Measurements from ENCODE around the gene RALGAPA2. TPM values are rescaled to one million over a fixed set of nuclear protein-coding genes. Genes with fewer than 3 reads are reported as not detected.

RALGAPA2 gene
- total RNA-seq, 1 donor = 6.2 TPM

- Histone ChIP-seq H3K79me2 (ENCODE audit: insufficient read depth, low read length) (no peaks in the 10 kb centered on the region), H3K27me3 (ENCODE audit: insufficient read depth, low read length) (no peaks in the 10 kb centered on the region), H3K9me3 (ENCODE audit: low read depth, low read length) (no peaks in the 10 kb centered on the region), H3K36me3 (ENCODE audit: insufficient read depth, low read length) (no peaks in the 10 kb centered on the region), H3K4me1 (ENCODE audit: insufficient read depth, low read length) (peaks cover 17% of the 10 kb centered on the region), H3K27ac (ENCODE audit: low read depth, low read length) (no peak overlapping the region), H3K4me3 (ENCODE audit: insufficient read depth, low read length) (no peak overlapping the region), H4K20me1 (ENCODE audit: insufficient read depth, low read length) (no peaks in the 10 kb centered on the region), H2AFZ (ENCODE audit: low read length) (no peak overlapping the region), H3K4me2 (ENCODE audit: insufficient read depth, low read length) (no peak overlapping the region)
- TF ChIP-seq, protein P1, sequence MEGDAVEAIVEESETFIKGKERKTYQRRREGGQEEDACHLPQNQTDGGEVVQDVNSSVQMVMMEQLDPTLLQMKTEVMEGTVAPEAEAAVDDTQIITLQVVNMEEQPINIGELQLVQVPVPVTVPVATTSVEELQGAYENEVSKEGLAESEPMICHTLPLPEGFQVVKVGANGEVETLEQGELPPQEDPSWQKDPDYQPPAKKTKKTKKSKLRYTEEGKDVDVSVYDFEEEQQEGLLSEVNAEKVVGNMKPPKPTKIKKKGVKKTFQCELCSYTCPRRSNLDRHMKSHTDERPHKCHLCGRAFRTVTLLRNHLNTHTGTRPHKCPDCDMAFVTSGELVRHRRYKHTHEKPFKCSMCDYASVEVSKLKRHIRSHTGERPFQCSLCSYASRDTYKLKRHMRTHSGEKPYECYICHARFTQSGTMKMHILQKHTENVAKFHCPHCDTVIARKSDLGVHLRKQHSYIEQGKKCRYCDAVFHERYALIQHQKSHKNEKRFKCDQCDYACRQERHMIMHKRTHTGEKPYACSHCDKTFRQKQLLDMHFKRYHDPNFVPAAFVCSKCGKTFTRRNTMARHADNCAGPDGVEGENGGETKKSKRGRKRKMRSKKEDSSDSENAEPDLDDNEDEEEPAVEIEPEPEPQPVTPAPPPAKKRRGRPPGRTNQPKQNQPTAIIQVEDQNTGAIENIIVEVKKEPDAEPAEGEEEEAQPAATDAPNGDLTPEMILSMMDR (IDR thresholded peaks at IDR 0.05; ENCODE audit: extremely low read depth, low read depth, low read length) = no peak
- no peak for DNase-seq (ENCODE audit: insufficient read length, low spot score, missing footprints)
Observed at GRCh38 chr20:20463933-20464374, 248.5 kb downstream of the RALGAPA2 start.

DNA sequence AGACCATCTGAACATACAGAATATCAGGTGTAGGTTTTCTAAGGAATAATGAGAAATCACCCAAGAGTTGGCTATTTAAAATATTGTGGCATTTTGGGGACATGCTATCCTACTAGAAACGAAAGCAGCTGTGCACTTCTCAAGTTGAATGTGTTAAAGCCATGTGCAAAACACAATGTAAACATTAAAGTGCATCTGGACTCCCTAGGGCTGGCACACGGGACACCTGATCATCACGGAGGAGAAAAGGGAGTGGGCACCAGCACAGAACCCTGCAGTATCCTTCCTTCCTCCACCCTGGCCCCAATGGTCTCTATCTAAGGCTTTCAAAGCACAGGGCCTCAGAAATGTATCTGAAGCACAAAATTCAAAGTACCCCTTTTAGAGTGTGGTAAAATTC is 250.3 kb downstream of the RALGAPA2 start:
- H3K36me3 ChIP-seq (ENCODE audit: insufficient read depth, low read length) = no peaks in the 10 kb centered on the region
- H3K9me3 ChIP-seq (ENCODE audit: low read depth, low read length) = no peaks in the 10 kb centered on the region
- H3K4me2 ChIP-seq (ENCODE audit: insufficient read depth, low read length) = no peak overlapping the region
- no peaks in the 10 kb centered on the region for H4K20me1 ChIP-seq (ENCODE audit: insufficient read depth, low read length)
- TF ChIP-seq, protein P1 (IDR thresholded peaks at IDR 0.05; ENCODE audit: extremely low read depth, low read depth, low read length) = no peak
- no peak overlapping the region for H2AFZ ChIP-seq (ENCODE audit: low read length)
- H3K27ac ChIP-seq (ENCODE audit: low read depth, low read length) = no peak overlapping the region
- no peak for DNase-seq (ENCODE audit: insufficient read length, low spot score, missing footprints)
- no peak overlapping the region for H3K4me3 ChIP-seq (ENCODE audit: insufficient read depth, low read length)
- peaks cover 20% of the 10 kb centered on the region for H3K4me1 ChIP-seq (ENCODE audit: insufficient read depth, low read length)
- H3K27me3 ChIP-seq (ENCODE audit: insufficient read depth, low read length) = no peaks in the 10 kb centered on the region
- no peaks in the 10 kb centered on the region for H3K79me2 ChIP-seq (ENCODE audit: insufficient read depth, low read length)

DNA sequence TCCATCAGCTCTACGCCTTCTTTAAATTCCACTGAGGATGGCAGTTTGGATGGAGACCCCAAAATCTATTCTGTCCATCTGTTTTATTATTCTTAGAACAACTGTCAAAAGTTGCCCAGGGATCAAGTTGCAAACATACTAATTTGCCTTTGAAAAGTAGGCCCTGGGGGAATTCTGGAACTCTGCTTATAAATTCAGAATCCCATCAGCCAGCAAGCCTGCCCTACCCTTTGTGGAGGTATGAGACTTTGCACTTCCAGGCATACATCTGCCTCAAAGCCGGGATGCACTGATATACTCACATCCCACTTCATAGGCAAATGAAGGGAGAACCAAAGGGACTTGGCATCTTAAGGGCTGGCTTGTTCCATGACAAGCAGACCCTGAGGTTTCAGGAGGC is 250.9 kb downstream of the RALGAPA2 start:
- no peak for DNase-seq (ENCODE audit: insufficient read length, low spot score, missing footprints)

DNA sequence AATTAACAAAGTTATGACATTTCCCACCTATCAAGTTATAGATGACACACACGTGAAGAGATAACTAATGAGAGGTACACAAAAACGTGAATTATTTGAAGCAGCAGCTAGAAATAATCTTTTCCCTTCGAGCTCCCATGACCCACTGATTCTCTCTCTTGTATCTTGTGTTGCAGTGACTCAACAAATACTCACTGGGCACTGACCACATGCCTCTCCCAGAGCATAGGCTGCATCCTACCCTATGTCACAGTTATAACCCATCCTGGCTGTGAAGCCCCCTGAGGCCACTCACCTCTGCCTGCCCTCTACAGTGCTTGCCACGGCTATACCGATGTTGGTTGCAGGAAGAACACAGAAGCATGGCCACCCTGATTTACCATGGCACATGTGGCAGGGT is 252.7 kb downstream of the RALGAPA2 start:
- peak; percentile 71 for DNase-seq (ENCODE audit: insufficient read length, low spot score, missing footprints)
- Histone ChIP-seq H3K4me1 (ENCODE audit: insufficient read depth, low read length) (peaks cover 3% of the 10 kb centered on the region), H3K79me2 (ENCODE audit: insufficient read depth, low read length) (no peaks in the 10 kb centered on the region), H3K4me2 (ENCODE audit: insufficient read depth, low read length) (no peak overlapping the region), H3K27me3 (ENCODE audit: insufficient read depth, low read length) (no peaks in the 10 kb centered on the region), H3K4me3 (ENCODE audit: insufficient read depth, low read length) (no peak overlapping the region), H3K9me3 (ENCODE audit: low read depth, low read length) (no peaks in the 10 kb centered on the region), H3K36me3 (ENCODE audit: insufficient read depth, low read length) (no peaks in the 10 kb centered on the region), H4K20me1 (ENCODE audit: insufficient read depth, low read length) (no peaks in the 10 kb centered on the region), H3K27ac (ENCODE audit: low read depth, low read length) (no peak overlapping the region), H2AFZ (ENCODE audit: low read length) (no peak overlapping the region)
- TF ChIP-seq, protein P1 (IDR thresholded peaks at IDR 0.05; ENCODE audit: extremely low read depth, low read depth, low read length) = no peak

More for the DNA sequence above, 250.9 kb downstream of the RALGAPA2 start:
- Histone ChIP-seq H3K79me2 (ENCODE audit: insufficient read depth, low read length) (no peaks in the 10 kb centered on the region), H3K36me3 (ENCODE audit: insufficient read depth, low read length) (no peaks in the 10 kb centered on the region), H3K27ac (ENCODE audit: low read depth, low read length) (no peak overlapping the region), H3K27me3 (ENCODE audit: insufficient read depth, low read length) (no peaks in the 10 kb centered on the region), H4K20me1 (ENCODE audit: insufficient read depth, low read length) (no peaks in the 10 kb centered on the region), H2AFZ (ENCODE audit: low read length) (no peak overlapping the region), H3K4me2 (ENCODE audit: insufficient read depth, low read length) (no peak overlapping the region), H3K4me3 (ENCODE audit: insufficient read depth, low read length) (no peak overlapping the region), H3K9me3 (ENCODE audit: low read depth, low read length) (no peaks in the 10 kb centered on the region), H3K4me1 (ENCODE audit: insufficient read depth, low read length) (peaks cover 14% of the 10 kb centered on the region)
- TF ChIP-seq, protein P1 (IDR thresholded peaks at IDR 0.05; ENCODE audit: extremely low read depth, low read depth, low read length) = no peak

Data from osteoblast (primary cell).